Stimulated activated CD4-positive, alpha-beta T cell treated with anti-CD3 and anti-CD28 coated beads, Interleukin-4, amount 100 ng/mL, for 24 hours (primary cell): ENCODE results near the gene EGFR.

Experiments used
- DNase-seq: peaks from one replicate; pipeline ENCODE4 v3.0.0-alpha.2; 2020

Gene EGFR

DNA sequence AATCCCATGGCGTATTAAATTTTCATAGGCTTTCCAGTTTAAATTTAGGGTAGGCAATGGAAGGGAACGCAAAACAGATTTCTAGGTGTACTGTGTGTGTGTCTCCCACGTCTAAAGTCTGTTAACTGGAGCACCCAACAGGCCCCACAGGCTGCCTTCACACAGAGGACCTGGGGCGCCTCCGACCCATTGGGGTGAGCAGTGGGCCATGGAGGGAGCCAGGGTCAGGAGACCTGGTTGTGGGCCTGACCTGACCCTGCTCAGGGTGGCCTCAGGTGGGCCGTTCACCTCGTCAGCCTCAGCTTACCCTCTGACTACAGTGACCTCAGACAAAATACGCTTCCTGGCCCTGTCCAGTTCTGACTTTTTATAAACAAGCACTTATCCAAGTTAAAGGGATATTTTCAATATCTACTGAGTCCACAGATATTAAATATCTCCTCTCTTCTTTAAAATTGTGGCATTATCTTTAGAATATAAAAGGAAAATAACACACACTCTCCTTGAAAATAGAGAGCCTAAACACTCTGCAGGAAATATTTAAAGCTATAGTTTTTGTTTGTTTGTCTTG, 159.6 kb downstream of the EGFR start:
- no peak for DNase-seq

DNA sequence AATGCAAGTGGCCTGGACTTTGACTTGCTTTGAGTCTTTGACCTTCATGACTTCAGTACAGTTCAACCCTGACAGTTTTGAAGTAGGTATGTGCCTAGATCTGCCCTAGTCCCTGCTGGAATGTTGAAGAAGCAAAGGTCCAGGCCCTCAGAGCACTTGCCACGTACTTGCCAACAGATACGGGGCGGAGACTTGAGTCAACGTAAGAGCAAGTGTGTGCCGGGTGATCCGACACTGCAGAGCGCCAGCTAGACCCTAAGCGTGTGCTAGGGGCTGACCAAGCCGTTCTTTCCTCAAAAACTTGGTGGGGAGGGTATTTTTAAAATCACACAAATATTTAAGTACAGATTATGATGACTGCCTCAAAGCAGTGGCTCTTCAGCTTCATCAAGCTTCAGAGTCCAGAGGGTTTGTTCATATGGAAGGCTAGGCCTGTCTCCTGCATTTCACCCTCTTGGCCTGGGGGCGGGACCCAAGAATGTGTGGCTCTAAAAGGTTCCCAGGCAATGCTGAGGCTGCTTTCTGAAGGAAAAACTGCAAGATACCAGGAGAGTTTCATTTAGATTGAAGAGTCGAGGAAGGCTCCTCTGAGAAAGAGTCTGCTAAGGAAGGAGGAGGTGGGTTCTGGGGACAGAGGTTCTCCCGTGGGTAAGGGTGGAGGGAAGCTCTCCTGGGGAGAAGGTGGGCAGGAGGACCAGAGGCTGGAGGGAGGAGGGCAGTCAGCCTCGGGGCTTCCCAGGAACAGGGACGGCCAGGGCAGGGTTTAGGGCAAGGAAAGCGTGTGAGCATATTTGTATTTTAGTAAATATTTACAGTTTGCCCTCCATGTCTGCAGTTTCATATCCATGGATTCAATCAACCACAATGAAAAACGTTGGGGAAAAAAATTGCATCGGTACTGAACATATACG, 160.3 kb downstream of the EGFR start:
- DNase-seq: no peak

DNA sequence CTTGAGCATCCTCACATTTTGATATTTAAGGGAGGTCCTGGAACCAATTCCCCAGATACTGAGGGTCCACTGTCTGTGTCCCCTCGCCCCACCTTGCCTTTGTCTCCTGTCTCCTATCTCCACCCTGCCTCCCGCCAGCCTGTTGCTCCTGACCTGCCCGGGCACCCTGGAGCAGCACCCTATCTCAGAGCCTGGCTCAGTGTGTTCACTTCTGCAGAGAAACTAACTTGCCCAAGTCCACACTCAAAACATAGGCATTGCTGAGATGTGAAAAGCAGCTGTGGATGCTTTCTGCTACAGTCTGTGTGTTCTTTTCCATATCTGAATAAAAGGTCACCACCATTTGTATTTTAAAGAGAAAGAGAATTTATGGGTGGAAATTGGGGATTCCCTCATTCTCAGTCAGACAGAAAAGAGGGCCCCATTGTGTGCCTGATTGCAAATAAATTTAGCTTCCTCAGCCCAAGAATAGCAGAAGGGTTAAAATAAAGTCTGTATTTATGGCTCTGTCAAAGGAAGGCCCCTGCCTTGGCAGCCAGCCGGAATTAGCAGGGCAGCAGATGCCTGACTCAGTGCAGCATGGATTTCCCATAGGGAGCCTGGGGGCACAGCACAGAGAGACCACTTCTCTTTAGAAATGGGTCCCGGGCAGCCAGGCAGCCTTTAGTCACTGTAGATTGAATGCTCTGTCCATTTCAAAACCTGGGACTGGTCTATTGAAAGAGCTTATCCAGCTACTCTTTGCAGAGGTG, 161.3 kb downstream of the EGFR start:
- no peak for DNase-seq

DNA sequence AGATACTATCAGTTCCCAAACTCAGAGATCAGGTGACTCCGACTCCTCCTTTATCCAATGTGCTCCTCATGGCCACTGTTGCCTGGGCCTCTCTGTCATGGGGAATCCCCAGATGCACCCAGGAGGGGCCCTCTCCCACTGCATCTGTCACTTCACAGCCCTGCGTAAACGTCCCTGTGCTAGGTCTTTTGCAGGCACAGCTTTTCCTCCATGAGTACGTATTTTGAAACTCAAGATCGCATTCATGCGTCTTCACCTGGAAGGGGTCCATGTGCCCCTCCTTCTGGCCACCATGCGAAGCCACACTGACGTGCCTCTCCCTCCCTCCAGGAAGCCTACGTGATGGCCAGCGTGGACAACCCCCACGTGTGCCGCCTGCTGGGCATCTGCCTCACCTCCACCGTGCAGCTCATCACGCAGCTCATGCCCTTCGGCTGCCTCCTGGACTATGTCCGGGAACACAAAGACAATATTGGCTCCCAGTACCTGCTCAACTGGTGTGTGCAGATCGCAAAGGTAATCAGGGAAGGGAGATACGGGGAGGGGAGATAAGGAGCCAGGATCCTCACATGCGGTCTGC, 162.2 kb downstream of the EGFR start:
- DNase-seq: no peak

DNA sequence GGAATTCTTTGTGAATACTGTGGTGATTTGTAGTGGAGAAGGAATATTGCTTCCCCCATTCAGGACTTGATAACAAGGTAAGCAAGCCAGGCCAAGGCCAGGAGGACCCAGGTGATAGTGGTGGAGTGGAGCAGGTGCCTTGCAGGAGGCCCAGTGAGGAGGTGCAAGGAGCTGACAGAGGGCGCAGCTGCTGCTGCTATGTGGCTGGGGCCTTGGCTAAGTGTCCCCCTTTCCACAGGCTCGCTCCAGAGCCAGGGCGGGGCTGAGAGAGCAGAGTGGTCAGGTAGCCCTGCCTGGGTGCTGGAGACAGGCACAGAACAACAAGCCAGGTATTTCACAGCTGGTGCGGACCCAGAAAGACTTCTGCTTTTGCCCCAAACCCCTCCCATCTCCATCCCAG, 162.9 kb downstream of the EGFR start:
- DNase-seq: no peak

DNA sequence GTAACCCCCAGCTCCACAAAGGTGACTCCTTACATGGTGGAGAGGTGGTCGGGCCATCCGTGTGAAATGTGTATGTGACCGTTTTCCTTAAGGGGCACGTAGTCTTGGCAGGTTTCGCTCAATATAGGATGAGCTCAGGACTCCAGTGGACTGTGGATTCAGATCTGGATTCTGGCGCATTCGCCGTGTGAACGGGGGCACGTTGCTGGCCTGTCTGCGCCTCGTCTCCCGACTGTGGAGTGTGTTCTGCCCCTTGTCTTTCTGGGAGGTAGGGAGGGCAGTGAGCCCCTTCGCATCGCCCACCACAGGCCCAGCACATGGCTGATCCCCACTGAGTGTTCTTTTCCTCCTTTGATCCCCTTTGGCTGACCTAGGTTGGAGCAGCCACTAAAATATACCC, 165.1 kb downstream of the EGFR start:
- no peak for DNase-seq

DNA sequence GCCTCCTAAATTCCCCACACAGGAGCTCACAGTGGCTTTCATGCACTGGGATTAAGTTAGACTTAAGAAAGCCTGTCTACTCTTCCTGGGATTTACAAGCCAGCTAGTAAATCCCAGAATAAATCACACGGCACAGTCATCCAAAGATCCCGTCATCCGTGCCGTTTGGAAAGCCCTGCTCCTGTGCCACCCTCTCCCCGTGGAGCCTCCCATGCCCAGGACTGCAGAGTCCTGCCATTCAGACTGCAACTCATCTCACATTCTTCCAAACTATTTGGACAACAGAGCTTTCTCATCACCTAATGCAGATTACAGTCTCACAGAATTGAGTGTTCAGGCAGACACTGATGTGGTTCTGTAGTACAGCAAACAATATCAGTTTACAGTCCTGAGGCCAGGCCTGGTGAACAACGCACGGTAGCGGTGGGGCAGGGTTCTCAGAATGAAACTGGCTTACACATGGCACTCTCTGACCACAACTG, 166.5 kb downstream of the EGFR start:
- DNase-seq: no peak

DNA sequence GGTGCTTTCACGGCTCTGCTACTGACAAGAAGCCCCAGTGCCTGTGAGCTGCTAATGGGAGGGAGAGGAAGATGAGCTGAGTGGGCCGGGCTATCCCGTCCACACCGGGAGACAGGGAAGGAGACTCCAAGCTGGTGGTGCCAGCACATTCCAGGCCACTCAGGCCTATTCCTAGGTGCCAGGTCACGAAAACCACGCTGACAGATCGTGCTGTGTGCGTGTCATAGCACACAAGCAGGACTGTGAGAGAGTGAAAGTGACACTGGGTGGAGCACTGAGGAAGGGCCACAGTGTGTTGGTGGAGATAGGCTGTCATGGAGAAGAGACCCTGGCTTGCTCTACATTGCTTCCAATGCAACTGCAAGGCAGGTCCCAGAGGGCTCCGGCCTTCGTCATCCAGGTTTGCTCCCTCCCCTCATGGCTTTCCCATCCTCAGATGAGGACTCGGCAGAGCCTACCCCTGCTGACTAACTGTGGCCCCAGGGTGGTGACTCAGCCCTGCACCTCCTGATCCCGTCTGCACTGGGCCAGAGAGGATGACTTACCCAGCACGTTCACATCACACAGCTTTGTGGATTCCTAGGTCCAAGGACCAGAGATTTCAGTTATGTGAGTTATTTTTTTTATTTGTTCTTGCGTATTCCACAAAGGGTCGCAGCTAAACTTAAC, 167.3 kb downstream of the EGFR start:
- DNase-seq: no peak

DNA sequence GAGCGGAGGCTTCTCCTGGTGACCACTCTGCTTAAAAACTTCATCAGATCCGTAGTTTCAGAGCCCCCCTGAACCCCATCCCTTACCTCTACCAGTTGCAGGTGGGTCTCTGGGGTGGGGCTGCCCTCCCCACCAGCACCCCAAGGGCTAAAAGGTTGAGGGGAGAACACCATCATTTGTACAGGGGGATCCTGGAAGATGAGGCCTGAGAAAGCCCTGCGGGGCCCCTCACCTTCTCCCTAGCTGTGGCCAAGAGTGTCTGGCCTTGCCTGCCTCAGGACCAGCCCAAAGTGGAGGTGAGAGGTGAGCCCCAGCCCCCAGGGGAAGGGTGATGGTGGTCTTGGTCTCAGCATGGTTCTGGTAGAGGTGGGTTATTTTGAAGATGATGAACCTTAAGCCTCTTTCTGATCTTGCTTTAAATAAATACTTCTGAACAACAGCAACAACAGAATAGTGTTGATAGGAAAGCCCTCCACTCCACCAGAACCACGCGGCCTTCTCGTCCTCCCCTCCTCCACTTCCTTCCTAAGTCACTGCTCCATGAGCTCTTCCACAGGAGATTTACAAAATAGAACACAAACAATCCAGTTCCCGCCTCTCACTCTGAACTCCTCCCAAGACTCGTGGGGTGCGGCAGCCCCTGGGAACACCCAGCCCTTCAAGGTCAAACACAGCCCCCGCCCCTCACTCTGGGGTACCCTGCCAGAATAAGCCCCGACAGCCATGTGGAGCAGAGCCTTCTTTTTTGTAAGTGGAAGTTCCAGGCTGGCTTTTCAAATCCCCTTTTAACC, 169.1 kb downstream of the EGFR start:
- DNase-seq: no peak

DNA sequence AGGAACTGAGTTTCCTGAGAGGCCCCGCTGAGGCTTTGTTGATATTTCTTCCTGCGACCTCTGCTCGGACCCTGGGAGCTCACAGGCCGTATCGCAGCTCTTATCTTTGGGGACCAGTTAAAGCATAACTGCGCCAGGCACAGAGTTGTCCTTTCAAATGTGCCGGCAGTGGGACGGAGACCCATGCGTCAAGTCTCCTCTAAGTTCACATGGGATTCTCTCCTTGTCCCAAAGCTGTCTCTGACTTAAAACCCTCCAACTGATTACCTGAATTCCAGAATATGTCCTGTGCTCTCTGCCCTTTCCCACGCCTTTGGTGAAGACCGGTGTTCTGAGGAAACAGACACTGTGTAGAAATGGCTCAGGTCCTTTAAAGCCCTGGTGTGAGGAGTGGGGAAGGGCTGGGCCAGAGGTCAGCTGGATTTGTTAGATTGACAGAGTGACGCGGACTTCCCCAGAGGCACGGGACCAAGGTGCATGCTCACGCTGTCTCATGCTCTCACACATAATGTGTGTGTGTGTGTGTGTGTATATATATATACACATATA, 169.8 kb downstream of the EGFR start:
- DNase-seq: no peak

DNA sequence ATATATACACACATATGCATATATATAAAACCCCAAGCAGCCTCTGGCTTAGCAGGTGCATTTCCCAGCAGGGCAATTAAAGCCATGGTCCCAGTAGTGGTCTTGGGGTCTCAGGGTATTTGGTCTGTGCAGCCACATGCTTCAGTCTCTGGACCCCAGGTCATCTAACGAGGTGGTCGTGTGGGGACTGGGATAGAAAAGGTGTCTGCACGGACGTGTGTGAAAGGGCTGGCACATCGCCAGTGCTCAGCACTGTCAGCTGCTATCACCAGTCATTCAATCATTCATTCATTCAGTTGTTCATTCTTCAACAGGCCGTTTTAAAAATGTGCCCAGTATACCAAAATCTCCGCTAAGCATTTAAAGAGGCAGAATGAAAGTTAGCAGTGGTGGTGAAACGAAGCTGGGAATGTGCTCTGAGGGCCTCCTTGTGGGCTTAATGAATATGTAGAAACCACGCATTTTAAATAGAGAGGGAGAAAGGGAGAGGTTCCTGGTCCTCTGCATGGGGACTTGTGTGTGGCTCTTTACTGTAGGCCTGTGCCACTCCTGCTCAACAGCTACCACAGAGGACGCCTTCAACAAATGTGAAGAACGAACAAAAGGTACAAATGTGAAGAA, 170.4 kb downstream of the EGFR start:
- DNase-seq: no peak

DNA sequence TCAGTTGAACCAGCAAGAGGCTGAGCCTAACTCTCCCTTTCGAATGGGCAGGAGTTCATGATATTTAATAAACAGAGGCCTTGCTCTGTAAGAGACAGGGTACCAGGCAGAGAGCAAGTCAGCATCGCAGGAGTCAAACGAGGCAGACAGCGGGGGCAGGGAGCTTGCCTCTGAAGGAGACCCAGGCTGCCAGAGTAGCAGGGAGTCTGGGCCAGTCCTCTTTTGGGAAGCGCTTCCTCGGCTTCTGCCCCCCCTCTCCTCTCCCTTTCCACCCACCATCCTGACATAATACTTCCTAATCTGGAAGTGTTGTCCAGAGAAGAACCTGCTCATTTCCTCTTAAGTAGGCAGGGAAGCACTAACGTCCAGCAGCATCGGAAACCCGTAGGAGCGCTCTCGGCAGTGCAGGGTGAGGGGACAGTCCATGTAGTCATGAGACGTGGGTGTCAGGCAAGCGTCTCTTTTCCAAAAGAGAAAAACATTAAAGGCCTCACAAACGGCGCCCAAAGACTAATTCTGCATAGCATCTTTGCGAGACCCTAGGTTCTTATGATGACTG, 171.1 kb downstream of the EGFR start:
- no peak for DNase-seq

DNA sequence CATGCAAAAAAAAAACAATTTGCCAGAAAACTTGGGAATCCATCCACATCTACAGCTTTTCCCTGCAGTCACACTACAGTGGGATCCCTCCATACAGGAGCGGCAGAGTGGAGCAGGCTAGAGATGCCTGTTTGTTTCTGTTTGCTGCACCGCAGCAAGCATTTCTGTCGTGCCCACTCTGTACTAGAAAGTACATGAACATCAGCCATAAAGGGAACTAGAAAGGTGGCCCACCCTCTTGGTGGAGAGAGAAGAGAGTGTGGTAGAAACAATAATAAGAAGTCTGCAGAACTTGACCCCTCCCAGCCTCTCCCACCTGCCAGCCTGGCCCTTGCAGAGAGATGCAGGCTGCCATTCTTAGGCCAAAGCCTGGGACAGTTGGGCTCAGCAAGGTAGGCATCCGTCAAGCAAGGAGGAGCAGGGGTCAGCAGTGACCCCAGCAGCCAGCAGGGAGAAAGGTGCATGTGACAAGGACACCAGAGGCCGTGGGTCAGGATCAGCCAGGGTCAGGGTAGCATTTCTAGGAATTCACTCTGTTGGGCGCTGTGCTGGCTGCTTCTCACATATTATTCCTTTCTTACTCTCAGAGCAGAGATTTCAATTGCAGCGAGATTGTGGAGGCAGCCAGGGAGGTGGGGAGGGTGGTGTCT, 171.8 kb downstream of the EGFR start:
- DNase-seq: no peak

DNA sequence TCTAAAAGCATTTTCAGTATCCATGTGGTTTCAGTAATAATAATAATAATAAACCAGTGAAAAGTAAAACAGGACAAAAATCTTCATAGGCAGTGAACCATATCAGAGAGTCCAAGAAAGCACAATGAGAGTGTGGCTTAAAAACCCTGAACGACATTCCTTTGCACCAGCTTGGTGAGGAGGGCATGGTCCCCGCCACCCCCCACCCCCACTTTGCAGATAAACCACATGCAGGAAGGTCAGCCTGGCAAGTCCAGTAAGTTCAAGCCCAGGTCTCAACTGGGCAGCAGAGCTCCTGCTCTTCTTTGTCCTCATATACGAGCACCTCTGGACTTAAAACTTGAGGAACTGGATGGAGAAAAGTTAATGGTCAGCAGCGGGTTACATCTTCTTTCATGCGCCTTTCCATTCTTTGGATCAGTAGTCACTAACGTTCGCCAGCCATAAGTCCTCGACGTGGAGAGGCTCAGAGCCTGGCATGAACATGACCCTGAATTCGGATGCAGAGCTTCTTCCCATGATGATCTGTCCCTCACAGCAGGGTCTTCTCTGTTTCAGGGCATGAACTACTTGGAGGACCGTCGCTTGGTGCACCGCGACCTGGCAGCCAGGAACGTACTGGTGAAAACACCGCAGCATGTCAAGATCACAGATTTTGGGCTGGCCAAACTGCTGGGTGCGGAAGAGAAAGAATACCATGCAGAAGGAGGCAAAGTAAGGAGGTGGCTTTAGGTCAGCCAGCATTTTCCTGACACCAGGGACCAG, 172.5 kb downstream of the EGFR start:
- no peak for DNase-seq

DNA sequence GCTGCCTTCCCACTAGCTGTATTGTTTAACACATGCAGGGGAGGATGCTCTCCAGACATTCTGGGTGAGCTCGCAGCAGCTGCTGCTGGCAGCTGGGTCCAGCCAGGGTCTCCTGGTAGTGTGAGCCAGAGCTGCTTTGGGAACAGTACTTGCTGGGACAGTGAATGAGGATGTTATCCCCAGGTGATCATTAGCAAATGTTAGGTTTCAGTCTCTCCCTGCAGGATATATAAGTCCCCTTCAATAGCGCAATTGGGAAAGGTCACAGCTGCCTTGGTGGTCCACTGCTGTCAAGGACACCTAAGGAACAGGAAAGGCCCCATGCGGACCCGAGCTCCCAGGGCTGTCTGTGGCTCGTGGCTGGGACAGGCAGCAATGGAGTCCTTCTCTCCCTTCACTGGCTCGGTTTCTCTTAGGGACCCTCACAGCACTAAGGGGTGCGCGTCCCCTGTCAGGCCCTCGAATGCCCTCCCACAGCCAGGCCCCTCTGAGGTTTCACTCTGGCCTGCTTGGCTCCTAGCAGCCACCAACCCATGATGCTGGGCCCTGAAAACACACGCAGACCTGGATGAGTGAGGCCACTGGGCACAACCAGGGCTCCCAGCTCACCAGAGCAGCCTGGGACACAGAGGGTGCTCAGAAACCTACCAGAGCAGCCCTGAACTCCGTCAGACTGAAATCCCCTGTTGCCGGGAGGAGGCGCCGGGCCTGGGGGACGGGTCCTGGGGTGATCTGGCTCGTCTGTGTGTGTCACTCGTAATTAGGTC, 173.3 kb downstream of the EGFR start:
- no peak for DNase-seq

DNA sequence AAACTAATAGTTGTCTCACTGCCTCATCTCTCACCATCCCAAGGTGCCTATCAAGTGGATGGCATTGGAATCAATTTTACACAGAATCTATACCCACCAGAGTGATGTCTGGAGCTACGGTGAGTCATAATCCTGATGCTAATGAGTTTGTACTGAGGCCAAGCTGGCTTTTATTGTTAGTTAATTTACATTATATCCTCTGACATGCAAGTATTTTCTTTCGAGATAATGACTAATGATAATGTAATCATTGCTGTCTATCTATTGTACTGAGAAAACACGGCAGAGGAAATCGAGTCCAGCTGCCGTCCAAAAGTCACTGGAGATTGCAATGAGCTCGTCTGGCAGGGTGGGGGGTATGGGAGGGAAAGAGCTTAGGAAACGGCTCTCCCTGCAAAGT, 173.9 kb downstream of the EGFR start:
- no peak for DNase-seq

DNA sequence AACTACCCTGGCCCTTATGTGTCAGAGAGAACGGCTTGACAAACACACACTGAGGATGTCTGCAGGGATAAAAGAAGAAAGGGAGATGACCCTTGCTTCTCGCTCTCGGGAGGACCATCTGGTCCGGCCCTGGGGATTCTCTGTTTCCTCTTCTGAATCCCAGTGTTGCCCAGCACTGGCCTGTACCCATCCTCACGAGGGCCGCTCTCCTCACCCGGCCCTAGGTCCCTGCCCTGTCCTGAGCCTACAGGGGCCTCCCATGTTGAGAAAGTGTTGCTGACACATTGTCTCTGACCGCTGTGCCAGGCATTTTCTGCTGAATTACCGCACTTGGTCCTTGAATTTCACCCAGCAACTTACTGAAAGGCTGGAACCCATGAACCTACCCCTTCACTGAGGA, 174.4 kb downstream of the EGFR start:
- no peak for DNase-seq

DNA sequence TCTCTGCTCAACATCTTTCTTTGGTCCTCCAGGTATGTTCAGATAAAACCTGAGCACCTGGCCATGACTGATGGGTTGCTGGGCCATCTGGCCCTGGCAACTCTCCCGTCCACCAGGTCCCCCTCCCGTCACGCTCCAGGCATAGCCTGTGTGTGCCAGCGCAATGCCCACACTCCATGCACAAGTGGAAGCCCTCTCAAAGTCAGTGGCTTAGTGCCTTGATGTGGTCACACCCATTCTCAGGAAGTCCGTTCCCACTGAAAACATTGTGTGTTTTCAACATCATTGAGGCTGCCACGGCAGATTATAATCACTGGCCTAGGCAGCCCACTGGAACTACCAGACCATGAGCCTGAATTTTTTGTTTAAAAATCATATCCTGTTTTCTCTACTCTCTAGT, 175.7 kb downstream of the EGFR start:
- no peak for DNase-seq
